Fibroblast of peridontal ligament (primary cell): ENCODE results near the gene PGA4.

Experiments used
- DNase-seq: peaks from one replicate; pipeline ENCODE4 v3.0.0-alpha.2; 2010; ENCODE audit errors: extremely low read depth

Gene PGA4

GRCh38 chr11:61279934-61280659 is 58.0 kb downstream of the PGA4 start:
- no peak for DNase-seq

GRCh38 chr11:61280883-61281580 is 58.9 kb downstream of the PGA4 start:
- DNase-seq, result no peak
